Bronchial epithelial cell (primary cell): ENCODE results near the gene ANKS1B. TPM values are rescaled to one million over a fixed set of nuclear protein-coding genes. Genes with fewer than 3 reads are reported as not detected.

Experiments used
- DNase-seq: peaks from one replicate; pipeline ENCODE4 v3.0.0-alpha.2; 2010; ENCODE audit warnings: low read depth
- FAIRE-seq: peaks from 2 replicates; lab custom pipeline; 2011; peaks lifted over from hg19 to GRCh38; lab: Jason Lieb, UNC
- H3K27me3 ChIP-seq: 2 replicates; pipeline ENCODE4 v1.5.1; 2011; ENCODE audit warnings: low read length; ENCODE audit not compliant: control insufficient read depth, insufficient read depth
- H3K36me3 ChIP-seq: 2 replicates; pipeline ENCODE4 v1.5.1; 2011; ENCODE audit warnings: low read length; ENCODE audit not compliant: control insufficient read depth, insufficient read depth
- H3K4me3 ChIP-seq: 2 replicates; pipeline ENCODE4 v1.5.1; 2011; ENCODE audit warnings: mild to moderate bottlenecking, low read depth, low read length, control low read depth
- total RNA-seq: library from RNA; depleted of rRNA; stranded (reverse); fragments of >200 nt; gene quantifications from 2 replicates; pipeline ENCODE4 v1.2.1, GENCODE V29; 2014
- TF ChIP-seq, protein P1 (sequence below): IDR thresholded peaks from 2 replicates; pipeline ENCODE4 v1.5.1; 2011; ENCODE audit warnings: mild to moderate bottlenecking, moderate library complexity, low read length, control low read depth, inconsistent platforms; ENCODE audit not compliant: insufficient read depth, severe bottlenecking

ANKS1B gene
- total RNA-seq, 1 donor from 2014 or later, result 0.26 TPM

DNA sequence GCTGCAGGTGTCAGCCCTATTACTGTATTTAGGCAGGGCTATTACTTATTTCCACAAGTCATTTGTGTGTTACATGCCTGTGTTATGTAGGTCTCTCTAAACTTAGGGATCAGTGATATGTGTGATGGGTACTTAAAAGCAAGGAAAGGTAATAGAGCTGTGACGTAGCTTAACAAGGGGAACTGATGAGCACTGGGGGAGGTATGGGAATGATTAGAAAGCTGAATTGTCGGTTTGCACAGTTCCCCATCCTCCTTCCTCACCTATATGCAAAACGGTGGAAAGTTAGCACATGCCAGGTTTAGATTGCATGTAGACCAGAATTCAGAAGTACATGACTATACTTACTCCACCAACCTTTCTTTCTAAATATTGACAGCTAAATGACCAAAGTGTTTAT, 831.4 kb downstream of the ANKS1B start:
- peak; percentile 43 for FAIRE-seq
- TF ChIP-seq, protein P1, sequence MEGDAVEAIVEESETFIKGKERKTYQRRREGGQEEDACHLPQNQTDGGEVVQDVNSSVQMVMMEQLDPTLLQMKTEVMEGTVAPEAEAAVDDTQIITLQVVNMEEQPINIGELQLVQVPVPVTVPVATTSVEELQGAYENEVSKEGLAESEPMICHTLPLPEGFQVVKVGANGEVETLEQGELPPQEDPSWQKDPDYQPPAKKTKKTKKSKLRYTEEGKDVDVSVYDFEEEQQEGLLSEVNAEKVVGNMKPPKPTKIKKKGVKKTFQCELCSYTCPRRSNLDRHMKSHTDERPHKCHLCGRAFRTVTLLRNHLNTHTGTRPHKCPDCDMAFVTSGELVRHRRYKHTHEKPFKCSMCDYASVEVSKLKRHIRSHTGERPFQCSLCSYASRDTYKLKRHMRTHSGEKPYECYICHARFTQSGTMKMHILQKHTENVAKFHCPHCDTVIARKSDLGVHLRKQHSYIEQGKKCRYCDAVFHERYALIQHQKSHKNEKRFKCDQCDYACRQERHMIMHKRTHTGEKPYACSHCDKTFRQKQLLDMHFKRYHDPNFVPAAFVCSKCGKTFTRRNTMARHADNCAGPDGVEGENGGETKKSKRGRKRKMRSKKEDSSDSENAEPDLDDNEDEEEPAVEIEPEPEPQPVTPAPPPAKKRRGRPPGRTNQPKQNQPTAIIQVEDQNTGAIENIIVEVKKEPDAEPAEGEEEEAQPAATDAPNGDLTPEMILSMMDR, result no peak

DNA sequence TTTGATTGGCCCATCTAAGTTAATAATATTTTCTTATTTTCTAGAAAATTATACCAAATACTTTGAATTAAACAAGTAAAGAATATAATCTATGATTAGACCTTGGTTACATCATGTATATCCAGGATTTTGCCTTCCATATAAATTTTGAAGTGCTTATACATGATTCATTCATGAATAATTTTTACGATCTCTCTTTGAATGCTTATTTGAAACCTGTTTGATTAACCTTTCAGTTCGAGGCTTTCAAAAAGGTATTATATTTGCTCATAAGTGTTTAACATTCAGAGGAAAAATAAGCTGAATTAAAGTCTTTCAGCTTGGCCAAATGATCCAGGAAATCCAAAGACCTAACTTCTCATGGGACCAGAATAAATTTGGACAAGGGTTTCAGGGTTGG, 832.4 kb downstream of the ANKS1B start:
- Histone ChIP-seq H3K36me3 (no peaks in the 10 kb centered on the region), H3K27me3 (no peaks in the 10 kb centered on the region), H3K4me3 (no peak overlapping the region)
- TF ChIP-seq, protein P1, result no peak
- FAIRE-seq (no peak), DNase-seq (no peak)

More for the DNA sequence above, 831.4 kb downstream of the ANKS1B start:
- no peak overlapping the region for H3K4me3 ChIP-seq
- no peak for DNase-seq
- no peaks in the 10 kb centered on the region for H3K36me3 ChIP-seq
- H3K27me3 ChIP-seq, result no peaks in the 10 kb centered on the region

DNA sequence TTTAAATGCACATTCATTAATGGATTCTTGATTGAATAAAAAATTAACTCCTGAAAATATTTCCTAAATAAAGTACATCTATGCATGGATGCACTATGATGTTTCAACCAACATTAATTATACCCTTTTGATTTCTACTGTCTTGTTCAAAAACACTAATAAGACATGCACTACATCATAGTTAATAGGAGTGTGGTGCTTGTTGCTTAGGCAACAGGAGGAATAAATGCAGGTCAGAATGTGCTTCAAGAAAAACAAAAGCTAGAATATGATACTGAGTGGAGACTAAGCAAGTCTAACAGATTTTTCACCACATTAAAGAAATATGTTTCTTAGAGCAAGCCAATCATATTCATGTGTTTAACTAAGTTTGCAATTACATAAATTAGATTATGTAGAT, 833.0 kb downstream of the ANKS1B start:
- FAIRE-seq, result no peak

DNA sequence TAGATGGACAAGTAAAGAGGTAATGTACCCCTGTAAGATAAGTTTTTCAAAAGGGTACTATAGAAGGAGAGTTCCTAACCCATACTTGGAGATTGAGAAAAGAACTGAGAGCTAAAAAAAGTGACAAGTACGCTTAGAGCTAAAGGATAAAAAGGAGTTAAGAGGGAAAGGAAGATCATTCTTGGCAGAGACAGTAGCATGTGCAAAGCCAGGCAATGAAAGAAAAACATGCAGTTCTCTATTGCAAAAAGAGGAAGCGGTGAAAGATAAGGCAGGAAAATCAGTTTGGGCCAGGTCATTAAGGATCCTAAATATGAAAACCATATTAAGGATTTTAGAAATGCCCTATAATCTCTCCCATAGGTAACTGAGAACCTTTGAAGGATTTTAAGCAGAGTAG, 837.6 kb downstream of the ANKS1B start:
- H3K4me3 ChIP-seq, result no peak overlapping the region
- TF ChIP-seq, protein P1, result no peak
- H3K36me3 ChIP-seq, result no peaks in the 10 kb centered on the region
- no peak for DNase-seq
- FAIRE-seq, result no peak
- H3K27me3 ChIP-seq, result no peaks in the 10 kb centered on the region

More for the DNA sequence above, 833.0 kb downstream of the ANKS1B start:
- DNase-seq, result no peak
- Histone ChIP-seq H3K4me3 (no peak overlapping the region), H3K36me3 (no peaks in the 10 kb centered on the region), H3K27me3 (no peaks in the 10 kb centered on the region)
- TF ChIP-seq, protein P1, result no peak

DNA sequence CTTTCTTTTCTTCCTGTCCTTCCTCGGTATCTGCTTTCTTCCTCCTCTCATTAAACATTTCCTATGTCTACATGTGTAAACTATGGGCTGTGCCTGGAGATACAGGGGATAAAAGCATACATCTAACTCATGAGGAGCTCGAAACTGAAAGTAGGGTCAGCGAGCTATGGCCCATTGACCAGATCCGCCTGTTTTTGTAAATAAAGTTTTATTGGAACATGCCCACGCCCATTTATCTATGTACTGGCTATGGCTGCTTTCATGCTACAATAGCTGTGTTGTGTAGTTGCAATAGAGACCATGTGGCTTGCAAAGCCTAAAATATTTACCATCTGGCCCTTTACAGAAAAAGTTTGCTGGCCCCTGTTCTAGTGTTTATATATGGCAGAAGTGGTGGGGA, 838.0 kb downstream of the ANKS1B start:
- TF ChIP-seq, protein P1, result no peak
- no peak for FAIRE-seq
- no peak for DNase-seq
- Histone ChIP-seq H3K4me3 (no peak overlapping the region), H3K27me3 (no peaks in the 10 kb centered on the region), H3K36me3 (no peaks in the 10 kb centered on the region)

DNA sequence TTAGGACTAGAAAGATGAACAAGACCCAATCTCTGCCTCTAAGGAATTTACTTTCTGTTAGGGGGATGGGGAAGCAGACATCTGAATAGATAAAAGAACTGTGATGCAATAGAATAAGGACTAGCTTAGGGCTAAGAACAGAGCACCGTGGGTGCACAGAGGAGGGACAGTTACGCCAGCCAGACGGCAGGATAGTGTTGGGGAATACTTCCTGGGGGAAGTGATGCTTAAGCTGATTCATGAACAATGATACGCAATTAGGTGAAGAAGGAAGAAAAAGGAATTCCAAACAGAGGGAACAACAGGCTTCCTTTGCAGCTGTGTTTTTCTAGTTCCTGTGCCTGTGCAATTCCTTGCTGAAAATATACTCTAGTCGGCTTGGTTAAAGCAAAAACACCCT, 838.6 kb downstream of the ANKS1B start:
- Histone ChIP-seq H3K36me3 (no peaks in the 10 kb centered on the region), H3K27me3 (no peaks in the 10 kb centered on the region), H3K4me3 (no peak overlapping the region)
- FAIRE-seq, result no peak
- no peak for DNase-seq
- TF ChIP-seq, protein P1, result no peak
